Activated CD4-positive, CD25-positive, alpha-beta regulatory T cell (primary cell): Measurements from ENCODE around the gene ANKRD29.

Source experiments
- DNase-seq, 4 experiments: peaks; one replicate each; lab custom pipeline; 2025; lab: John Stamatoyannopoulos, UW

ANKRD29 gene, protein sequence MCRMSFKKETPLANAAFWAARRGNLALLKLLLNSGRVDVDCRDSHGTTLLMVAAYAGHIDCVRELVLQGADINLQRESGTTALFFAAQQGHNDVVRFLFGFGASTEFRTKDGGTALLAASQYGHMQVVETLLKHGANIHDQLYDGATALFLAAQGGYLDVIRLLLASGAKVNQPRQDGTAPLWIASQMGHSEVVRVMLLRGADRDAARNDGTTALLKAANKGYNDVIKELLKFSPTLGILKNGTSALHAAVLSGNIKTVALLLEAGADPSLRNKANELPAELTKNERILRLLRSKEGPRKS

DNA sequence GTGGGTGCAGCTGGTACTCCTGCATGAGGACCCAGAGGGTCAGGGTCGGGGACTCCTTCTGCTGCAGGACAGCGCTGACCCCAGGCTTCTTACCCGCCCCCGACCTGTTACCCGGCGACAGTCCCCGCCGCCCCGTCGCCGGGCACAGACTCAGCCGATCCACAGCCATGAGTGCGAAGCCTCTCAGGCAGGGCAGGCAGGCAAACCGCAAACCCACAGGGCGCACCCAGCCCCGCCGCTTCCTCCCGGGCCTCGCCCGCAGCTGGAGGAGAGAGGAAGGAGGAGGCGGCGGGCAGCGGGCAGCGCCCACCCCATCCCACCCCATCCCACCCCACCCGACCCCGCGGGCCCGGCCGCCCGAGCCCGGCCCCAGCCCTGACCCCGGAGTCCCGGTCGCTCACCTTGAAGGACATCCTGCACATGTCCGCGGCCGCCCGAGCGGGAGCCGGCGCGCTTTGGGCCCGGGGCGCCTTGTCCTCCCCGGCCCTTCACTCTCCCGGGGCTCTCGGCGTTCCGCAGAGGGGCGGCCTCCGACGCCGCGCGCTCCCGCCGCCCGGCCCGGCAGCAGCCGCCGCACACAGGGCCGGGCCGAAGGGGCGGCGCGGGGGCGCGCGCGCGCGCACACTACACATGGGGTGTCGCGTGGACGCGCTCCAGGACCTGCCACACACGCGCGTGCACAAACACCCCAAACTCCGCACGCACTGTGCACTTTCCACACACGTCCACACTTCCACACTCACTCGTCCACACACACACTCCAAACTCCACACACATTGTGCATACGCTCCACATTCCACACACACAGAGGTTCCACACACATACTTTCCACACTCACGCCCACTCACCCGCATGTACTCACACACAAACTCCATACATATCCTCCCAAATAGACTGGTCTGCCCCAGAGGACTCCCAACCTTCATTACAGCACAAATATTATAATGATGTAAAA is at the start of gene ANKRD29:
Gene ANKRD29, minus strand, starts transcription at position 603 of the 955 bp plus-strand sequence. Its CDS starts 181 bp downstream, at position 422.
- peak; percentile 4 to 24 (median 12) for DNase-seq

- no peak for DNase-seq
Measured at GRCh38 chr18:23712445-23712844, 49.7 kb upstream of the ANKRD29 start.

GRCh38 chr18:23711426-23711825 is 48.7 kb upstream of the ANKRD29 start:
- no peak for DNase-seq

DNA sequence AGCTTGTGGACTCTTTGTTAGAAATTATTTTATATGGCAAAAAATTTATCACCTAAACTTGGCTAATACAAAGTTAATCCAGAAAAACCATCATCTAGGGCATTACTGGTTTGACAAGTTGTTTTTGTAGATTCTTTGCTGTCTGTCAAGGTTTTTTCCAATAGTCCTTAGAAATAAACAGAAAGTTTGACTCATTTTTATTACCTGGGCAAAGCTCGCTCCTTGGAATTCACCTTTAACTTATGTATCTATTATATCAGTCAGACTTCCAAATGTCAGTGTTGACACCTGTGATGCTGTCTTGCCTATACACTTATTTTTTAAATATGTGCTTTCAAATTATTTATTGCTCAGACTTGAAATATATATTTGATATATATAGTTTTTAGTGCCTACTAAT is 48.2 kb upstream of the ANKRD29 start:
- no peak for DNase-seq

DNA sequence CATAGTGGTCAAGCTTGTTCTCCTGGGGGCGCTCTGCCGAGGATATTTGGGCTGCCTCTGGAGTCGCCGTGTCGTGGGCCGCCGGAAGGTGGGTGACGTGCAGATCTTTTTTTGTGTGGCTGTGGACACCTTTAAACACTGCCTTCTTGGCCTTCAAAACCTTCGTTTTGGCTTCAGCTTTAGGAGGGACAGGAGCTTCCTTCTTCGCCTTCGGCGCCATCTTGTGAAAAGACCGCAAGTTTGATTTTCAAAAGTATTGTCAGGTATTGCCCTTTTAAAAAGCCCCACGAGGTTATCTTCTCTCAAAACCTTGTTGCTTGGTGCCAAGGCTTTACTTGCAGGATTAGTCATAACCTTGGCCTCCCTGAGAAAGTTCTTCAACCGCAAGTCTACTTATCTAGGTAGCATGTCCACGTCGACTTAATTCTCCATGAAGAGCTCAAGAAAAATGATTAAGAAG is 47.4 kb upstream of the ANKRD29 start:
- no peak for DNase-seq

- no peak for DNase-seq
Measured at GRCh38 chr18:23706971-23707640, 44.4 kb upstream of the ANKRD29 start.

- no peak for DNase-seq
Measured at GRCh38 chr18:23704806-23705205, 42.1 kb upstream of the ANKRD29 start.

DNA sequence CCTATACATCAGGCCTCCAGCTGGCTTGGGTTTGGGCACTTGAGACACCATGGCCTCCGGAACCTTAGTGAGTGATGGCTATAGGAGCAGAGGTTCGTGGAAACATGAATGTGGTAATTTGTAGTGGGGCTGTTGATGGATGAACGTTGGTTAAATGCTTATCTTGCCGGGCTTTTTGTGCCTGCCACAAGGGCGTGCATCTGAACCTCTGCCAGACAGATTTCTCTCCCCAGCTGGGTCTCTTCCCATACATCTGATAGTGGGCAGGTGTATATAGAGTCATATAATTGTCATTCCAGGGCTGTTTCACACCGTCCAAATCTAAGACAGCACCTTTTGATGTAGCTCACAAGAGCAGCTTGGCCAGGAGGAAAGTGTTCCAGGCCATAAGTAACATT is 41.3 kb upstream of the ANKRD29 start:
- DNase-seq = no peak

DNA sequence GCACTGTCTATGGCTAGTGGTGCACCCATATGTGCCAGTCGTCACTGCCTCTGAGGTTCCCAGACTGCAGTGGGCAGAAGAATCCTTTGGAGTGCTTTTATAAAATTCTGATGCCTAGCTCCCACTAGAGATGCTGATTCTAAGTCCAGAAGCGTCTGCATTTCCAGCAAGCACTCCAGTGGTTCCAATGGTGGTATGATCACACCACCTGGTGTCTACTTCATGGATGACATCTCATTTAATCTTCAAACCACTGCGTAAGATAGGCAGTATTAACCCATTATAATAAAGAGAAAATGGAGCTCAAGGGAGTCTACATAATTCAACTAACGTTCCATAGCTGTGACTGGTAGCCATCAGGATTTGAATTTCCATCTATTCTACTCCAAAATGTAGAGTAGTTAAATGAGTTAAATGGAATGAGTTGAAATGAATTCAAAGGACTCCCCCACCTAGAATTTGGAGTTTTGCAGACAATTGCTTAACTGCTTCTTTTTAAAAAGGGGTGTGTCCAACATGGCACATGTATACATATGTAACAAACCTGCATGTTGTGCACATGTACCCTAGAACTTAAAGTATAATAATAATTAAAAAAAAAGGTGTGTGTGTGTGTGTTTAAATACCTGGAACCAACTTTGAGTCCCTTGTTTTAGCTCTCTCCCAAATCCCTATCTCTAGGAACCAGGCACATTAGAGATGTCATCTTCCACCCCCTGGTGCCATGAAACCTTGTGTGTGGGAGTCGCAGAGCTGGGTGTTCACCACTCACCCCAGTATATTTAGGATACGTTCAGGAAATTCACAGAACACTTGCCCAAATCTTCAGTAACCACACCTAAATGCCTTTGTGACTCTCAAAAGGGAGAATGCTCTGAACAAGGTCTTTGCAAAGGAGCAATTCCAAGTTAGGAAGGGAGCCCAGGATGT is 40.6 kb upstream of the ANKRD29 start:
- no peak for DNase-seq

DNA sequence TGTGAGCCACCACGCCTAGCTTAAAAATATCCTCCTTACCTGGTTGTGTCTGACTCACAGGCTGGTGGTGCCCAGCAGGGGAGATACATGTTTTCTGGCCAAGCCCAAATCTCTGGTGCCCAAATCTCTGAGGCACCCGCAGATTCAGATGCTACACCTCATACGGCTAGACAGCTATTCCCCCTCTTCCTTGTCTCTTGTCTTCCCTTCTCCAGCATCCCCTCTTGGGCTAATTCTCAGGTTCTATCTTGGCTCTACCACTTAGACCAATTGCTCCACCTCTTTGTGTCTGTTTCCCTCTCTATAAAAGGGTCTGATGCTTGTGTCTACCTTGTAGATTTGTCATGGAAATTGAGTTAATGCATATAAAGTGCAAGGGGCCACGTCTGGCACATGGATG is 39.9 kb upstream of the ANKRD29 start:
- DNase-seq = no peak

- no peak for DNase-seq
Measured at GRCh38 chr18:23701544-23702064, 38.9 kb upstream of the ANKRD29 start.

GRCh38 chr18:23701017-23701416 is 38.3 kb upstream of the ANKRD29 start:
- no peak for DNase-seq

DNA sequence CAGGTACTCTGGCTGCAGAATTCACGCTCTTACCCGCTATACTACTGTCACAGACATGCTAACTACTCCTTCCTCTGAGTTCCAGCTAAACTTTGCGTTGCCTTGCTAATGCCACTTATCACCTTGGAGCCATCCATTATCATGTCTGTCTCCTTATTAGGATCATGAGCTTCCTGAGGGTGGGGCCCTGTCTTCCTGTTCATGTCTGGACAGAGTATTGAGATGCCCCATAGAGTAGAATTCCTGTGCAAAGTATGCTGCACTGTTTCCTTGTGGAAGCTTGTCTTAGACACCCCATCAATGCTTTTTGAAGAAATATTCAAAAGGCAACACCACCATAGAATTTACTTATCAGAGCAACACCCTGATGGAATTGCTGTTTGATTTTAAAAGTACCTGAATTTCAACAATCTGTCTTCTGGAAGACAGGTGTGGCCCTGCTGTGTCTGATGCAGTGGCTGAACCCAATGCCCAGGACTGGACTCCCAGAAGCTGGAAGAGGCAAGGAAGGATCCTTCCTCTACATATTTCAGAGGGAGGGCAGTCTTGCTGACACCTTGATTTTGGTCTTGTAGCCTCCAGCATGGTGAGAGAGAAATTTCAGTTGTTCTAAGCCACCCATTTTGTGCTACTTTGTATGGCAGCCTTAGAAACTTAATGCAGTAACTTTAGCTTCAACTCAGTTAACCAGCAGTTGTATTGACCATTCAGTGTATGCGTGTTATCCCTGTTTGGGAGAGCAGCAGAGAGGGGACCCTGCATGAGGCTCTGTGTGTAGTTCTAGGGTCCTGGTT is 32.1 kb upstream of the ANKRD29 start:
- no peak for DNase-seq

- DNase-seq = no peak
Measured at GRCh38 chr18:23693846-23694245, 31.1 kb upstream of the ANKRD29 start.

DNA sequence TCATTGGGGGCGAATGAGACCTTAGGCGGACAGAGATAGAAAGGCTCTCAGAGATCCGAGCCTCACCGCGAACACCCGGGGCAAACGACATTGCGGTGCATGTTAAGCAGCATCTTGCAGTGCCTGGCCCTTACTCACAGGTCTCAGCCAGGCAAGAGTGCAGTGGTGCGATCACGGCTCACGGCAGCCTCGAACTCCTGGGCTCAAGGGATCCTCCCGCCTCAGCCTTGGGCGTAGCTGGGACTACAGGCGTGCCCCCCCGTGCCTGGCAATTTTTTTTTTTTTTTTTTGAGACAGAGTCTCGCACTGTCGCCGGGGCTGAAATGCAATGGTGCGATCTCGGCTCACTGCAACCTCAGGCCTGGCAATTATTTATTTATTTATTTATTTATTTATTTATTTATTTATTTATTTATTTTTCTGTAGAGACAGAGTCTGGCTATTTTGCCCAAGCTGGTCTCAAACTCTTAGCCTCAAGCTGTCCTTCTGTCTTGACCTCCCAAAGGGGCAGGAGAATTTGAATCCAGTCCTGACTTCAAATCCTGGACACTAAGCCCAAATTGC is 27.9 kb upstream of the ANKRD29 start:
- no peak for DNase-seq

DNA sequence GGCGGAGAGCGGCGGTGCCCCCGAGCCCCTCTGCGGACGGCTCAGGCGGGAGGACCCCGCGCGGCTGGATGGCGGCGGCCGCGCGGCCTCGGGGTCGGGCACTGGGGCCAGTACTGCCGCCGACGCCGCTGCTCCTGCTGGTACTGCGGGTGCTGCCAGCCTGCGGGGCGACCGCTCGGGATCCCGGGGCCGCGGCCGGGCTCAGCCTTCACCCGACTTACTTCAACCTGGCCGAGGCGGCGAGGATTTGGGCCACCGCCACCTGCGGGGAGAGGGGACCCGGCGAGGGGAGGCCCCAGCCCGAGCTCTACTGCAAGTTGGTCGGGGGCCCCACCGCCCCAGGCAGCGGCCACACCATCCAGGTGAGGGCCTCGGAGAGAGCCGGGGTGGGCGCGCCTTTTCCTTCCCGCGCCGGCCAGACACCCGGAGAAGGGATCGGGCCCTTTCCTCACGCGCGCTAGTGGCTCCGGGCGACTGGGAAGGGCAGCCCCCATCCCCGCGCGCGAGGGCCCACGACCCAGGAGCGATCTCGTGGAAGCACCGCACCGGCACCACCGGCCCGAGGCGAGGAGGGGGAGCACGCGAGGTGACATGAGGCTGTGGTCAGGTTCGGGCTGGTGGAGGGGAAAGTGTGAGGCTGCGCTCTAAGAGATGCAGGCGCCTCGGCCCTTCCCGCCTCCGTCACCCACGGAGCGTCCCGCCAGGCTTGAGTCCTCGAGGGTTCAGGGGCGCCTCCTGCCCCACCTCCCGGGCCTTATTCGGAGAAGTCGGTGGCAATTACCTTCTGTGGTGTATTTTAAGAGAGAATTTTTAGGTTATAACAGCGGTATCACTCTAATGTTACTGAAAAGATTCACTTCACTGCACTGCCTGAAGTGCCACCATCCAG is 27.1 kb upstream of the ANKRD29 start:
- DNase-seq = peak in 1 of 4 experiments; percentile 1

DNA sequence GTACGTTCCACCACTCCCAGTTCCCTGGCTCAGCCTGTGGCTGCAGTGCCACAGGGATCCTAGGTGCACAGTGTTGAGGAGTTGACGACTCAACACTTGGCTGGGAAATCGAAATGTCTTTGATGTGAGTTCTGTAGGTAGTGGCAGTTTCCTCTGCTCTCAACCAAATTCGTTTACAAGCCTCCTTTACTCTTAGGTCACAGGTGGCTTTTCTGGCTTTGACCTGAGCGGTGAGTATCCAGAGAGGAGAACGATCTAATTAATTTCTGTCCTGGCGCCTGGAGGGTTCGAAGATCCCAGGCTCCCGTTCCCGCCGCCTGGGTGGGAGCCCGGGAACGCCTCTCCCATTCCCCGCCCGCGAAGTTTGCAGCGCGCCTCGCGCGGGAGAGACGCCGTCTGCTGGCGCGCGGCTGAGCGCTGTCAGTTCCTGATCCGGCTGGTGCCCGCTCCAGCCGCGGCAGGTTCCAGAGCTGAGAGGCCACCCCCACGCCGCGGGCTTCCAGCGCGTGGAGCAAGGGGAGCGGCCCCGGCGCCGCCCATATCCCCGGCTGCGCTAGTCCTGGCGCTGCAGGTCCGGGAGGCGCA is 26.4 kb upstream of the ANKRD29 start, which contains the start of gene LAMA3:
Gene LAMA3, plus strand, starts transcription at position 423 of the 585 bp plus-strand sequence. CDS start 231 bp downstream, outside the sequence.
- DNase-seq = no peak

DNA sequence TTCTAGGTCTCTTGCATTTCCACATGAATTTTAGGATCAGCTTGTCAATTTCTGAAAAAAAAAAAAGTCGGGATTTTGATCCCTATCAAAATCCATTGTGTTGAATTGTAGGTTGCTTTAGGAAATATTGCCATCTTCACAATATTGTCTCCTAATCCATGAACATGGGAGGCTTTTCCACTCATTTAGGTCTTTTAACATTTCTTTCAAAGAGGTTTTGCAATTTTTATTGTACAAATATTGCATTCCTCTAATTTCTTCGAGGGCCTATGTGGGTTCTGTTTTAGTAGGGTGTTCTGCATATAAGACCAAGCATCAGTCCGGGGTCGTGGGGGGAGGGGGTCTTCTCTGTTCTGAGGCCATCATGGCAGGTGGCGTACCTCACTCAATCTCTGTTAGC is 25.8 kb upstream of the ANKRD29 start:
- no peak for DNase-seq
